Gastrocnemius medialis (tissue), 4 donors: ENCODE results near the gene DNM2. TPM values are rescaled to one million over a fixed set of nuclear protein-coding genes. Genes with fewer than 3 reads are reported as not detected.
A peak's percentile ranks its signal among the peaks of the same experiment; 100 is the strongest.

Experiments used
- ATAC-seq, 2 donors: fragments of 150-250 bp; one replicate each; pipeline ENCODE4 v1.9.1; 2016
- DNase-seq, 2 donors: peaks; one replicate each; pipeline ENCODE4 v3.0.0-alpha.2; 2019
- H3K27ac ChIP-seq, 4 donors: fragments of 200-600 bp; sonication (generic); 1 replicate in 1 of 4; 2 replicates in 3 of 4; pipeline ENCODE4 v1.5.1; 2016 to 2018; ENCODE audit warnings: mild to moderate bottlenecking in 2 of 4, moderate library complexity in 1 of 4
- H3K27me3 ChIP-seq, 3 donors: fragments of 200-600 bp; sonication (generic) in 2 of 3; 1 replicate in 1 of 3; 2 replicates in 2 of 3; pipeline versions ENCODE4 v1.5.1 to v1.6.0; 2016 to 2019; ENCODE audit warnings: mild to moderate bottlenecking in 1 of 3, moderate library complexity in 1 of 3
- H3K36me3 ChIP-seq, 2 donors: fragments of 200-600 bp; sonication (generic) in 1 of 2; one replicate each; pipeline ENCODE4 v1.5.1; 2017 to 2018
- H3K4me1 ChIP-seq, 2 donors: fragments of 200-600 bp; sonication (generic) in 1 of 2; one replicate each; pipeline ENCODE4 v1.5.1; 2016 to 2017; ENCODE audit warnings: mild to moderate bottlenecking in 2 of 2
- H3K4me3 ChIP-seq, 4 donors: fragments of 200-600 bp; sonication (generic) in 3 of 4; 1 replicate in 1 of 4; 2 replicates in 3 of 4; pipeline ENCODE4 v1.5.1; 2016 to 2019; ENCODE audit warnings: mild to moderate bottlenecking in 2 of 4
- H3K9me3 ChIP-seq, 3 donors: fragments of 200-600 bp; sonication (generic) in 2 of 3; 1 replicate in 1 of 3; 2 replicates in 2 of 3; pipeline ENCODE4 v1.5.1; 2016 to 2019
- CTCF ChIP-seq, 5 experiments: fragments of 450-650 bp in 3 of 5; fragments of 200-600 bp in 2 of 5; sonication (generic) in 2 of 5; IDR thresholded peaks in 4 of 5; conservative IDR thresholded peaks in 1 of 5; 1 replicate in 4 of 5; 2 replicates in 1 of 5; pipeline ENCODE4 v1.5.1; 2016 to 2019; ENCODE audit warnings: antibody characterized with exemption in 5 of 5, mild to moderate bottlenecking in 3 of 5, moderate library complexity in 3 of 5
- POLR2A ChIP-seq, 2 donors: fragments of 450-650 bp; IDR thresholded peaks; one replicate each; pipeline ENCODE4 v1.6.1; 2017; ENCODE audit warnings: antibody characterized with exemption in 2 of 2, mild to moderate bottlenecking in 2 of 2, moderate library complexity in 2 of 2
- in situ Hi-C, 4 donors: fragments of 200-750 bp; cut with MboI; loops; one replicate each; pipeline versions ENCODE4 v1.15.0 to v1.8.0; 2017; ENCODE audit warnings: low sequenced_read_pairs in 4 of 4
- intact Hi-C: fragments of 100-400 bp; cut with DNase I; formaldehyde crosslinking; loops from one replicate; pipeline ENCODE4 v1.15.1; 2023; ENCODE audit warnings: low total_unique reads
- total RNA-seq, 4 donors: library from RNA; depleted of rRNA; stranded (reverse); fragments of >200 nt; gene quantifications; one replicate each; pipeline versions ENCODE4 v1.1.0 to v1.2.3, GENCODE V29; 2016

DNM2 gene
- total RNA-seq, 4 donors from 2014 or later: 76.2 to 131 (median 108) TPM

- Histone ChIP-seq H3K4me3 (no peak overlapping the region), H3K4me1 (peaks cover 53 to 55% of the 10 kb centered on the region in 2 donors), H3K27me3 (no peaks in the 10 kb centered on the region), H3K9me3 (no peaks in the 10 kb centered on the region), H3K36me3 (no peaks in the 10 kb centered on the region), H3K27ac (peak overlapping the region; percentile 51 to 69 (median 58))
- in situ Hi-C loops: no loop called here
- no peak for TF ChIP-seq POLR2A (IDR thresholded peaks at IDR 0.05)
- TF ChIP-seq CTCF (IDR thresholded peaks at IDR 0.05 in 4 of 5, conservative IDR thresholded peaks at IDR 0.05 in 1 of 5): no peak
- DNase-seq: no peak
- intact Hi-C loops: no loop called here
- no peak for ATAC-seq
Observed at GRCh38 chr19:10748195-10748926, 30.5 kb downstream of the DNM2 start.

- intact Hi-C loops (no loop called here), in situ Hi-C loops (no loop called here)
- Histone ChIP-seq H3K27me3 (no peaks in the 10 kb centered on the region), H3K4me3 (no peak overlapping the region), H3K4me1 (peaks cover 50 to 55% of the 10 kb centered on the region in 2 donors), H3K36me3 (no peaks in the 10 kb centered on the region), H3K9me3 (no peaks in the 10 kb centered on the region), H3K27ac (peak overlapping the region; percentile 51 to 69 (median 58))
- peak; percentile 40 to 51 for ATAC-seq
- TF ChIP-seq CTCF (IDR thresholded peaks at IDR 0.05 in 4 of 5, conservative IDR thresholded peaks at IDR 0.05 in 1 of 5) (no peak), POLR2A (IDR thresholded peaks at IDR 0.05) (no peak)
- DNase-seq: no peak
Observed at GRCh38 chr19:10748927-10749434, 31.1 kb downstream of the DNM2 start.

GRCh38 chr19:10749435-10750384 is 31.8 kb downstream of the DNM2 start:
- Histone ChIP-seq H3K27me3 (no peaks in the 10 kb centered on the region), H3K27ac (peak overlapping the region; percentile 51 to 69 (median 58)), H3K4me3 (no peak overlapping the region), H3K36me3 (no peaks in the 10 kb centered on the region), H3K4me1 (peaks cover 43 to 50% of the 10 kb centered on the region in 2 donors), H3K9me3 (no peaks in the 10 kb centered on the region)
- DNase-seq: no peak
- in situ Hi-C loops (no loop called here), intact Hi-C loops (no loop called here)
- no peak for ATAC-seq
- TF ChIP-seq CTCF (IDR thresholded peaks at IDR 0.05 in 4 of 5, conservative IDR thresholded peaks at IDR 0.05 in 1 of 5) (no peak), POLR2A (IDR thresholded peaks at IDR 0.05) (no peak)

GRCh38 chr19:10751109-10751953 is 33.5 kb downstream of the DNM2 start:
- no peaks in the 10 kb centered on the region for H3K36me3 ChIP-seq
- peak overlapping the region; percentile 50 to 72 (median 61) for H3K27ac ChIP-seq
- ATAC-seq: peak in 1 of 2 donors; percentile 23
- intact Hi-C loops (no loop called here), in situ Hi-C loops (no loop called here)
- TF ChIP-seq CTCF (IDR thresholded peaks at IDR 0.05 in 4 of 5, conservative IDR thresholded peaks at IDR 0.05 in 1 of 5) (no peak), POLR2A (IDR thresholded peaks at IDR 0.05) (no peak)
- no peak overlapping the region for H3K4me3 ChIP-seq
- H3K27me3 ChIP-seq: no peaks in the 10 kb centered on the region
- H3K4me1 ChIP-seq: peaks cover 41 to 48% of the 10 kb centered on the region in 2 donors
- no peak for DNase-seq
- H3K9me3 ChIP-seq: no peaks in the 10 kb centered on the region
